Stimulated activated naive B cell treated with anti-CD40 and anti-IgM and Interleukin-4, amounts not matched to agents 10 μg/mL and 1 μg/mL and 100 μg/mL, for 72 hours (primary cell): ENCODE results near the gene CPSF4.
"Not testable (repeated sequence)": the region's sequence is repeated elsewhere in the genome, so short reads cannot be mapped to it uniquely, and the experiment has no call there.

Experiments used
- ATAC-seq, 2 donors: fragments of 150-1000 bp; cut with Tn5 transposase; replicated peaks; 2 replicates each; pipeline ENCODE4 v1.10.0; 2021; ENCODE audit warnings: moderate library complexity in 1 of 2
- DNase-seq: peaks from one replicate; pipeline ENCODE4 v3.0.0; 2021
- H3K27ac Mint-ChIP-seq: one replicate; pipeline ENCODE4 v1.8.0; 2022; ENCODE audit warnings: mild to moderate bottlenecking, mixed read lengths
- H3K27me3 Mint-ChIP-seq, 2 donors: one replicate each; pipeline ENCODE4 v1.8.0; 2022; ENCODE audit warnings: mixed read lengths in 2 of 2
- H3K36me3 Mint-ChIP-seq, 2 donors: one replicate each; pipeline ENCODE4 v1.8.0; 2022; ENCODE audit warnings: mixed read lengths in 2 of 2, mild to moderate bottlenecking in 1 of 2
- H3K4me1 Mint-ChIP-seq, 2 donors: one replicate each; pipeline ENCODE4 v1.8.0; 2022; ENCODE audit warnings: mixed read lengths in 2 of 2, mild to moderate bottlenecking in 1 of 2
- H3K4me3 Mint-ChIP-seq, 2 donors: one replicate each; pipeline ENCODE4 v1.8.0; 2022; ENCODE audit warnings: mild to moderate bottlenecking in 2 of 2, mixed read lengths in 2 of 2, moderate library complexity in 1 of 2
- H3K9me3 Mint-ChIP-seq, 2 donors: one replicate each; pipeline ENCODE4 v1.8.0; 2022; ENCODE audit warnings: mixed read lengths in 2 of 2, mild to moderate bottlenecking in 1 of 2

The CPSF4 gene

DNA sequence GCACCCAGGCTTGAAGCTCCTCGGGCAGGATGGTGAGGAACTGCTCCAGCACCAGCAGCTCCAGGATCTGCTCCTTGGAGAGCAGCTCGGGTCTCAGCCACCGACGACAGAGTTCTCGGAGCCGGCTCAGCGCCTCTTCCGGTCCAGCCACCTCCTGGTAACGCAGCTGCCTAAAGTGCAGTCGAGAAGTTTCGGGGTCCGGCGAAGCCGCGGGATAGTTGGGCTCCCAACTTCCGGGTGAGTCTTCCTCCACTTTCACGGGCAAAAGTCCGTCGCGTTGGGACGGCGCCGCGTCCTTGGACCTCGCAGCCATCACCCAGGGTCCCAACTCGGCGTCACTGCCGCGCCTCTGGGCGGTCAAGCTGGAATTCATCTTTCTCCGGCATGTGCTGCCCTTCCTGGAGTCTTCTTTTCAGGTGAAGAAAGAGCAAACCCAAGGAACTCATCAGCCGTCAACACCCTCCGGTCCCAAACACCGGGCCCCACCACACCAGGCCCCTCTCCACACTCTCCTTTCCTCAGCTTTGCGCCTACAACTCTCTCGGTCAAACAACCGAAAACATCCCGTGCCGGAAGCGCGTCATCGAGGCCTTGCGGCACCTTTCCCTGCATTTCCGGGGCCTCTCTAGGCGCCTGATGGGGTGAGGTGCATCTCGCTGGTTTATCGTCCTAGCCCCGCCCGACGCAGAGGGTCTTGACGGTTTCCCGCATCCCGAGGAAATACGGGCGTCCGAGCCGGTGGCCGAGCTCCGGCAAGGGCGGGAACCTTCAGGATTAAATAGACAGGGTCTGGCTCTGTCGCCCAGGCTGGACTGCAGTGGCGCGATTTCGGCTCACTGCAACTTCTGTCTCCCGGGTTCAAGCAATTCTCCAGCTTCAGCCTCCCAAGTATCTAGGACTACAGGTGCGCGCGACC, 61.2 kb downstream of the CPSF4 start, which contains the start of gene ZNF394:
TSS of gene ZNF394 (minus strand) at position 561 of the 916 bp plus-strand sequence. CDS start at position 373, 188 bp downstream.
- H3K9me3 Mint-ChIP-seq: peaks cover 0 to 1% of the 10 kb centered on the region in 2 donors
- peaks cover 33 to 42% of the 10 kb centered on the region in 2 donors for H3K36me3 Mint-ChIP-seq
- peak; percentile 58 to 62 for ATAC-seq
- peaks cover 16 to 31% of the 10 kb centered on the region in 2 donors for H3K4me1 Mint-ChIP-seq
- DNase-seq: peak; percentile 83
- H3K4me3 Mint-ChIP-seq: peak within 1 kb of the TSS; percentile 91 to 98
- H3K27me3 Mint-ChIP-seq: no peaks in the 10 kb centered on the region
- H3K27ac Mint-ChIP-seq: peak within 1 kb of the TSS; percentile 99

DNA sequence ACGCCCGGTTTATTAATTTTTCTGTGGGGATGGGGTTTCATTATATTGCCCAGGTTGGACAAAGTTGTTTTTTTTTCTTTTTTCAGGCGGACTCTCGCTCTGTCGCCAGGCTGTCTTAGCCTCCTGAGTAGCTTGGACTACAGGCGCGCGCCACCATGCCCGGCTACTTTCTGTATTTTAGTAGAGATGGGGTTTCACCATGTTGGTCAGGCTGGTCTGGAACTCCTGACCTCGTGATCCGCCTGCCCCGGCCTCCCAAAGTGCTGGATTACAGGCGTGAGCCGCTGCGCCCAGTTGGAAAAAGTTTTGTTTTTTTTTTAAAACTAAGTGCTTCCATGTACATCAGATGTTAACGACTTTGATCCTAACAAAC, 61.9 kb downstream of the CPSF4 start:
- Mint-ChIP-seq H3K4me3 (peak overlapping the region; percentile 91 to 98), H3K27ac (peak overlapping the region; percentile 99), H3K9me3 (peaks cover 0 to 1% of the 10 kb centered on the region in 2 donors), H3K36me3 (peaks cover 33 to 36% of the 10 kb centered on the region in 2 donors), H3K4me1 (peaks cover 16 to 35% of the 10 kb centered on the region in 2 donors), H3K27me3 (no peaks in the 10 kb centered on the region)
- DNase-seq (no peak), ATAC-seq (no peak)

DNA sequence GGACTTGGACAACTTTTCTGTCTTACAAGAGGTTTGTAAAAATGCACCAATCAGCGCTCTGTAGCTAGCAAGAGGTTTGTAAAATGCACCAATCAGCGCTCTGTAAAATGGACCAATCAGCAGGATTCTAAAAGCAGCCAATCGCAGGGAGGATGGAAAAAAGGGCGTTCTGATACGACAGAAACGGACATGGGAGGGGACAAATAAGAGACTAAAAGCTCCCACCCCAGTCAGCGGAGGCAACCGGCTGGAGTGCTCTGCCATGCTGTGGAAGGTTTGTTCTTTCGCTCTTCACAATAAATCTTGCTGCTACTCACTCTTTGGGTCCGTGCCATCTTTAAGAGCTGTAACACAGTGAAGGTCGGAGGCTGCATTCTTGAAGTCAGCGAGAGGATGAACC, 62.5 kb downstream of the CPSF4 start:
- H3K9me3 Mint-ChIP-seq, ATAC-seq, H3K27me3 Mint-ChIP-seq, DNase-seq, H3K27ac Mint-ChIP-seq: not testable (repeated sequence)
- Mint-ChIP-seq H3K4me1 (peaks cover 18 to 41% of the 10 kb centered on the region in 2 donors), H3K4me3 (peak overlapping the region; percentile 91 to 98), H3K36me3 (peaks cover 32 to 36% of the 10 kb centered on the region in 2 donors)

DNA sequence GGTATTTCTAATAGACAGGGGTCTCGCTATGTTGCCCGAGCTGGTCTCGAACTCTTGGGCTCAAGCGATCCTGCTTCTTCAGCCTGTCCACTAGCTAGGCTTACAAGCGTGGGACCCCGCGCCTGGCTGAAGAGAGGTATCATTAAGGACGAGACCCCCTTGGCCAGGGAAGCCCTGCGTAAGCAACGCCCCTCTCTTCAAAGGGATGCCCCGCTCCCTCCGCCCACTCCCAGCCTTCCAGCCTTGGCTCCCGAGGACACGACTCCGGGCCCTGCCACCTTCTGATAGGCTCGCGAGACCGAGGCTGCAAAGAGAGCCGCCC, 65.5 kb downstream of the CPSF4 start:
- Mint-ChIP-seq H3K27ac (peak overlapping the region; percentile 95), H3K4me1 (peaks cover 9 to 29% of the 10 kb centered on the region in 2 donors), H3K27me3 (no peaks in the 10 kb centered on the region), H3K9me3 (peaks cover 0 to 1% of the 10 kb centered on the region in 2 donors), H3K36me3 (peaks cover 22 to 27% of the 10 kb centered on the region in 2 donors), H3K4me3 (peak overlapping the region; percentile 87 to 91)
- DNase-seq: no peak
- no peak for ATAC-seq

DNA sequence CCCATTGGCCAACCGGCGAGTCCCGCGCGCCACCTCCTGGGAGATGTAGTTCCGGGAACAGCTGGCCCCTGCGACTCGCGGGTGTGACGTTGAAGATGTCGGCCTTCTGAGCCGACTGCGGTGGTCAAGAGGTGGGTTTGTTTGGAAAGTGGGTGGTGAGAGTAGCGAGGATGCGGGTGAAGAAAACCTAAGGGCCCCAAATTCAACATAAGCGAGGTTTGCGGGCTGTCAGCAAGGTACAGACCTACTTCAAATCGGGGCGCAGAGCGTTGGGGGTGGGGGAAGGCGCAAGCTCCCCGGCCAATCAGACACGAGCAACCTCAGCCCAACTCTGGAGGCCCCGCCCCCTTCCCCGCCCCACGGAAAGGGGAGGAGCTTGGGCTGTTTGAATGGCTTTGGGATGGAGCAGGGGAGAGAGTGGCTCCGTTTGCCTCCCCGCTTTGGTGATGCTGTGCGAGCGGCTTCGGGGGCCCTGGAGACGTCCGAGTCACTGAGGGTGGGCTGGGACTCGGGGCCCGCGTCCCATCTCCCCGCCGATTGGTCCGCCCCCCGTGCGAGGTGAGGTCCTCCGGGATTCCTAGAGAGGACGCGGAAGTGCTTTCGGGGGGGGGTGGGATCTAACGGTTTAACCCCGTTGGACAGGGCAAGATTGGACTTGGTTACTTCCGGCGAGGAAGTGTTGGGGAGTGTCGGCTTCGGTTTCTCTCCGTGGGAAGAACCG, 66.0 kb downstream of the CPSF4 start, which contains the start of gene ZKSCAN5:
TSS of gene ZKSCAN5 (plus strand) at position 60 of the 721 bp plus-strand sequence. CDS start 1,383 bp downstream, outside the sequence.
- ATAC-seq: peak; percentile 84 to 86
- peaks cover 0 to 1% of the 10 kb centered on the region in 2 donors for H3K9me3 Mint-ChIP-seq
- peak within 1 kb of the TSS; percentile 95 for H3K27ac Mint-ChIP-seq
- peaks cover 17 to 27% of the 10 kb centered on the region in 2 donors for H3K36me3 Mint-ChIP-seq
- H3K4me1 Mint-ChIP-seq: peaks cover 9 to 27% of the 10 kb centered on the region in 2 donors
- peak within 1 kb of the TSS; percentile 87 to 91 for H3K4me3 Mint-ChIP-seq
- H3K27me3 Mint-ChIP-seq: no peaks in the 10 kb centered on the region
- peak; percentile 96 for DNase-seq

DNA sequence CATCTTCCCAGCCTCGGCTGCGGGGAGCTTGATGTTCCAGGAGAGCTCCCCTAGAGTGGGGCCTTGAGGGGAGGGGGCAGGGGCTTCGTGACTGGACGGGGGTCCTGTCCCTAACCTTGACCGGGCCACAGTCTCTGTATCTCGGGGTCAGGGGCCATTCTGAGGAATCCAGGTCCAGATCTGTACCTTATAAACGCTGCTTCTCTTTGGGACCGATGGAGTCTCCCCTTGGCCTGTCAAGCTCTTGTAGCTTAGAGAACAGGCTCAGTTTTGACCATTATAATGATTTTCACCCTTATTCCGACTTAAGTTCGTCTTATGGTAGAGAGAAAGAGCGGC, 66.5 kb downstream of the CPSF4 start:
- ATAC-seq (peak; percentile 3 to 9), DNase-seq (no peak)
- Mint-ChIP-seq H3K4me3 (peak overlapping the region; percentile 87 to 91), H3K9me3 (peaks cover 0 to 1% of the 10 kb centered on the region in 2 donors), H3K36me3 (peaks cover 15 to 23% of the 10 kb centered on the region in 2 donors), H3K27ac (peak overlapping the region; percentile 95), H3K4me1 (peaks cover 9 to 27% of the 10 kb centered on the region in 2 donors), H3K27me3 (no peaks in the 10 kb centered on the region)
